Measurements from ENCODE around the gene TBC1D1.

The TBC1D1 gene

DNA sequence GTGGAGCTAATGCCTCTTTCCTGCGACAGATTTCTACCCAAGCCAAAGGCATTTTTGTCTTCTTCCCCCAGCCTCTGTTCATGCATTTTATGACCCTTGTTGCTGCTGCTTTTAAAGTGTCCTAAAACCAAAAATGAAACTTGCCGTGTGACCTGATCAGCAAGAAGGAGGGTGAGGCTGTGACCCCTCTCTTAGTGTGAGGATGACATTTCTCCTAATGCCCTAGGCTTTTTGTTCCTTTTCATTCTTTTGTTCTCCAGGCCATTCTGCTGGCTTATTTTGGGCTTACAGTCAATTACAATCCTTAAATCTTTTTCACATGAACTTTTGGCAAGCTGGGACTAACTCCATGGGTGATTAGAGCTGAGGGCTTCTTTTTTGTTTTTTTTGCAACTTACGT, 103.7 kb downstream of the TBC1D1 start:
- TF ChIP-seq, protein P1, sequence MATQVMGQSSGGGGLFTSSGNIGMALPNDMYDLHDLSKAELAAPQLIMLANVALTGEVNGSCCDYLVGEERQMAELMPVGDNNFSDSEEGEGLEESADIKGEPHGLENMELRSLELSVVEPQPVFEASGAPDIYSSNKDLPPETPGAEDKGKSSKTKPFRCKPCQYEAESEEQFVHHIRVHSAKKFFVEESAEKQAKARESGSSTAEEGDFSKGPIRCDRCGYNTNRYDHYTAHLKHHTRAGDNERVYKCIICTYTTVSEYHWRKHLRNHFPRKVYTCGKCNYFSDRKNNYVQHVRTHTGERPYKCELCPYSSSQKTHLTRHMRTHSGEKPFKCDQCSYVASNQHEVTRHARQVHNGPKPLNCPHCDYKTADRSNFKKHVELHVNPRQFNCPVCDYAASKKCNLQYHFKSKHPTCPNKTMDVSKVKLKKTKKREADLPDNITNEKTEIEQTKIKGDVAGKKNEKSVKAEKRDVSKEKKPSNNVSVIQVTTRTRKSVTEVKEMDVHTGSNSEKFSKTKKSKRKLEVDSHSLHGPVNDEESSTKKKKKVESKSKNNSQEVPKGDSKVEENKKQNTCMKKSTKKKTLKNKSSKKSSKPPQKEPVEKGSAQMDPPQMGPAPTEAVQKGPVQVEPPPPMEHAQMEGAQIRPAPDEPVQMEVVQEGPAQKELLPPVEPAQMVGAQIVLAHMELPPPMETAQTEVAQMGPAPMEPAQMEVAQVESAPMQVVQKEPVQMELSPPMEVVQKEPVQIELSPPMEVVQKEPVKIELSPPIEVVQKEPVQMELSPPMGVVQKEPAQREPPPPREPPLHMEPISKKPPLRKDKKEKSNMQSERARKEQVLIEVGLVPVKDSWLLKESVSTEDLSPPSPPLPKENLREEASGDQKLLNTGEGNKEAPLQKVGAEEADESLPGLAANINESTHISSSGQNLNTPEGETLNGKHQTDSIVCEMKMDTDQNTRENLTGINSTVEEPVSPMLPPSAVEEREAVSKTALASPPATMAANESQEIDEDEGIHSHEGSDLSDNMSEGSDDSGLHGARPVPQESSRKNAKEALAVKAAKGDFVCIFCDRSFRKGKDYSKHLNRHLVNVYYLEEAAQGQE (IDR thresholded peaks at IDR 0.05; ENCODE audit: insufficient read depth in 1 of 2, low read depth in 2 of 2, low read length in 2 of 2): no peak
- TF ChIP-seq TAF1 (IDR thresholded peaks at IDR 0.05; ENCODE audit: borderline replicate concordance, insufficient read depth, low read length) (no peak), POLR2AphosphoS5 (IDR thresholded peaks at IDR 0.05; ENCODE audit: low read depth, low read length) (no peak), FOXP2 (optimal IDR thresholded peaks at IDR 0.05; ENCODE audit: borderline replicate concordance, extremely low read depth, extremely low read length, insufficient read depth) (no peak), SIN3A (IDR thresholded peaks at IDR 0.05; ENCODE audit: borderline replicate concordance, insufficient read depth, low read length) (no peak)

GRCh38 chr4:37995299-37995821, 104.5 kb downstream of the TBC1D1 start:
- TF ChIP-seq, protein P1 (IDR thresholded peaks at IDR 0.05; ENCODE audit: insufficient read depth in 1 of 2, low read depth in 2 of 2, low read length in 2 of 2): no peak
- TF ChIP-seq TAF1 (IDR thresholded peaks at IDR 0.05; ENCODE audit: borderline replicate concordance, insufficient read depth, low read length) (no peak), FOXP2 (optimal IDR thresholded peaks at IDR 0.05; ENCODE audit: borderline replicate concordance, extremely low read depth, extremely low read length, insufficient read depth) (no peak), SIN3A (IDR thresholded peaks at IDR 0.05; ENCODE audit: borderline replicate concordance, insufficient read depth, low read length) (no peak), POLR2AphosphoS5 (IDR thresholded peaks at IDR 0.05; ENCODE audit: low read depth, low read length) (no peak)

- no peak for TF ChIP-seq POLR2AphosphoS5 (IDR thresholded peaks at IDR 0.05; ENCODE audit: low read depth, low read length)
- TF ChIP-seq TAF1 (IDR thresholded peaks at IDR 0.05; ENCODE audit: borderline replicate concordance, insufficient read depth, low read length): no peak
- TF ChIP-seq, protein P1 (IDR thresholded peaks at IDR 0.05; ENCODE audit: insufficient read depth in 1 of 2, low read depth in 2 of 2, low read length in 2 of 2): no peak
- no peak for TF ChIP-seq FOXP2 (optimal IDR thresholded peaks at IDR 0.05; ENCODE audit: borderline replicate concordance, extremely low read depth, extremely low read length, insufficient read depth)
- TF ChIP-seq SIN3A (IDR thresholded peaks at IDR 0.05; ENCODE audit: borderline replicate concordance, insufficient read depth, low read length): no peak
Observed at GRCh38 chr4:37995981-37996775, 105.3 kb downstream of the TBC1D1 start.

- TF ChIP-seq SIN3A (IDR thresholded peaks at IDR 0.05; ENCODE audit: borderline replicate concordance, insufficient read depth, low read length) (no peak), TAF1 (IDR thresholded peaks at IDR 0.05; ENCODE audit: borderline replicate concordance, insufficient read depth, low read length) (no peak)
Observed at GRCh38 chr4:37998226-37998625, 107.3 kb downstream of the TBC1D1 start.

GRCh38 chr4:37999000-37999716, 108.3 kb downstream of the TBC1D1 start:
- TF ChIP-seq POLR2AphosphoS5 (IDR thresholded peaks at IDR 0.05; ENCODE audit: low read depth, low read length) (no peak), FOXP2 (optimal IDR thresholded peaks at IDR 0.05; ENCODE audit: borderline replicate concordance, extremely low read depth, extremely low read length, insufficient read depth) (no peak), TAF1 (IDR thresholded peaks at IDR 0.05; ENCODE audit: borderline replicate concordance, insufficient read depth, low read length) (no peak), SIN3A (IDR thresholded peaks at IDR 0.05; ENCODE audit: borderline replicate concordance, insufficient read depth, low read length) (no peak)
- TF ChIP-seq, protein P1 (IDR thresholded peaks at IDR 0.05; ENCODE audit: insufficient read depth in 1 of 2, low read depth in 2 of 2, low read length in 2 of 2): no peak
